A673 (cell line): ENCODE results near the gene TMEM242.

ENCODE experiments used
- CTCF ChIP-seq: fragments of 300-800, 200-600 bp; sonication (generic); conservative IDR thresholded peaks from 2 replicates; pipeline ENCODE4 v1.5.1; 2017; ENCODE audit warnings: low read depth, mild to moderate bottlenecking, antibody characterized with exemption, low read length, moderate library complexity, mixed read lengths
- EZH2 ChIP-seq: fragments of 200-600 bp; sonication (generic); IDR thresholded peaks from 2 replicates; pipeline ENCODE4 v1.6.1; 2017; ENCODE audit warnings: borderline replicate concordance, low read depth, mild to moderate bottlenecking, mixed read lengths, antibody characterized with exemption, low read length; ENCODE audit not compliant: poor library complexity, severe bottlenecking

DNA sequence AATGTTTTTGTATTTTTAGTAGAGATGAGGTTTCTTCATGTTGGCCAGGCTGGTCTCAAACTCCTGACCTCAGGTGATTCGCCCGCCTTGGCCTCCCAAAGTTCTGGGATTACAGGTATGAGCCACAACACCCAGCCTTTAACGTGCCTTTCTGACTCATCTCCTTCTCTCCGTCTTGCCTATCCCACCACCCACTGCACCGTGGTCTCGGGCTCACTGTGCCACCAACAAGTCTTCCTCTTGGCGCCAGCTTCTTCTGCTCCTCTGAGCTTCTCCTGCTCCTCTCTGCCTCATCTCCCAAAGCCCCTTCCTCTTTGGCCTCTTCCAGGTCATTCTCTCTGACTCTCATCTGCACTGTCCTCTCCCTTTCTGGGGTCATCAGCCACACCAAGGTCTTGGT, 41.0 kb downstream of the TMEM242 start:
- TF ChIP-seq EZH2 (no peak), CTCF (no peak)
